Natural killer cell (primary cell): Measurements from ENCODE around the gene ZNF106. TPM values are rescaled to one million over a fixed set of nuclear protein-coding genes. Genes with fewer than 3 reads are reported as not detected.

ENCODE experiments used
- ATAC-seq, 3 donors: fragments of 150-1000 bp in 2 of 3; fragments of 200-7000 bp in 1 of 3; cut with Tn5 transposase; 1 replicate in 1 of 3; 2 replicates in 2 of 3; pipeline ENCODE4 v1.10.0; 2021; ENCODE audit warnings: mild to moderate bottlenecking in 2 of 3, moderate library complexity in 2 of 3
- DNase-seq, 2 donors: peaks; one replicate each; pipeline versions ENCODE4 v3.0.0 to v3.0.0-alpha.2; 2013 to 2021; ENCODE audit warnings: mixed read lengths in 1 of 2
- H3K27ac ChIP-seq: one replicate; pipeline ENCODE4 v1.5.1; 2013; ENCODE audit warnings: mild to moderate bottlenecking, low read length
- H3K27me3 ChIP-seq: one replicate; pipeline ENCODE4 v1.6.1; 2013; ENCODE audit warnings: low read length; ENCODE audit not compliant: control insufficient read depth, insufficient read depth
- H3K36me3 ChIP-seq: one replicate; pipeline ENCODE4 v1.6.1; 2013; ENCODE audit warnings: low read length; ENCODE audit not compliant: control insufficient read depth, insufficient read depth
- H3K4me1 ChIP-seq: one replicate; pipeline ENCODE4 v1.6.1; 2013; ENCODE audit warnings: low read length; ENCODE audit not compliant: control insufficient read depth, insufficient read depth
- H3K4me3 ChIP-seq: one replicate; pipeline ENCODE4 v1.5.1; 2013; ENCODE audit warnings: low read length
- H3K9me3 ChIP-seq: one replicate; pipeline ENCODE4 v1.6.1; 2013; ENCODE audit warnings: low read length; ENCODE audit not compliant: control insufficient read depth, insufficient read depth
- H3K27ac Mint-ChIP-seq, 2 donors: one replicate each; pipeline ENCODE4 v1.8.0; 2022; ENCODE audit warnings: mild to moderate bottlenecking in 2 of 2, mixed read lengths in 2 of 2, moderate library complexity in 1 of 2
- H3K27me3 Mint-ChIP-seq, 2 donors: one replicate each; pipeline ENCODE4 v1.8.0; 2022; ENCODE audit warnings: low read depth in 2 of 2, mixed read lengths in 2 of 2
- H3K36me3 Mint-ChIP-seq: one replicate; pipeline ENCODE4 v1.8.0; 2022; ENCODE audit warnings: mixed read lengths
- H3K4me1 Mint-ChIP-seq, 2 donors: one replicate each; pipeline ENCODE4 v1.8.0; 2022; ENCODE audit warnings: mixed read lengths in 2 of 2
- H3K4me3 Mint-ChIP-seq: one replicate; pipeline ENCODE4 v1.8.0; 2022; ENCODE audit warnings: mild to moderate bottlenecking, moderate library complexity, mixed read lengths
- H3K9me3 Mint-ChIP-seq, 2 donors: one replicate each; pipeline ENCODE4 v1.8.0; 2022; ENCODE audit warnings: mixed read lengths in 2 of 2
- WGBS: methylation state at CpG from one replicate; pipeline ENCODE4 v1.1.7; 2013; ENCODE audit warnings: missing lambda C conversion rate; ENCODE audit not compliant: insufficient coverage; 5-methylcytosine and 5-hydroxymethylcytosine counted together
- intact Hi-C: fragments of 100-400 bp; cut with micrococcal nuclease; formaldehyde crosslinking; loops from one replicate; pipeline ENCODE4 v1.14.2; 2022
- total RNA-seq, 4 donors: library from RNA; stranded (reverse); fragments of 120-200 nt in 1 of 4; gene quantifications; one replicate each; pipeline versions ENCODE4 v1.2.3 to v1.2.4, GENCODE V29; 2013 to 2022
- TF ChIP-seq, protein P1 (sequence below): fragments of 200-600 bp; IDR thresholded peaks from one replicate; pipeline ENCODE4 v1.8.0; 2022; ENCODE audit warnings: antibody characterized with exemption

Gene ZNF106
- total RNA-seq, 3 donors from 2014 or later (not counting 1 experiment from before 2014, with no cell fraction given), result 39.6 to 53.1 (median 52.2) TPM

GRCh38 chr15:42490291-42490670, 660 bp downstream of the ZNF106 start:
- Histone ChIP-seq H3K36me3 (no peaks in the 10 kb centered on the region), H3K4me3 (peak overlapping the region; percentile 87), H3K4me1 (peaks cover 36% of the 10 kb centered on the region), H3K27me3 (no peaks in the 10 kb centered on the region), H3K9me3 (no peaks in the 10 kb centered on the region), H3K27ac (peak overlapping the region; percentile 95)
- 2% methylated on average over 7 of the region's 11 CpGs for WGBS
- TF ChIP-seq, protein P1, sequence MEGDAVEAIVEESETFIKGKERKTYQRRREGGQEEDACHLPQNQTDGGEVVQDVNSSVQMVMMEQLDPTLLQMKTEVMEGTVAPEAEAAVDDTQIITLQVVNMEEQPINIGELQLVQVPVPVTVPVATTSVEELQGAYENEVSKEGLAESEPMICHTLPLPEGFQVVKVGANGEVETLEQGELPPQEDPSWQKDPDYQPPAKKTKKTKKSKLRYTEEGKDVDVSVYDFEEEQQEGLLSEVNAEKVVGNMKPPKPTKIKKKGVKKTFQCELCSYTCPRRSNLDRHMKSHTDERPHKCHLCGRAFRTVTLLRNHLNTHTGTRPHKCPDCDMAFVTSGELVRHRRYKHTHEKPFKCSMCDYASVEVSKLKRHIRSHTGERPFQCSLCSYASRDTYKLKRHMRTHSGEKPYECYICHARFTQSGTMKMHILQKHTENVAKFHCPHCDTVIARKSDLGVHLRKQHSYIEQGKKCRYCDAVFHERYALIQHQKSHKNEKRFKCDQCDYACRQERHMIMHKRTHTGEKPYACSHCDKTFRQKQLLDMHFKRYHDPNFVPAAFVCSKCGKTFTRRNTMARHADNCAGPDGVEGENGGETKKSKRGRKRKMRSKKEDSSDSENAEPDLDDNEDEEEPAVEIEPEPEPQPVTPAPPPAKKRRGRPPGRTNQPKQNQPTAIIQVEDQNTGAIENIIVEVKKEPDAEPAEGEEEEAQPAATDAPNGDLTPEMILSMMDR, result no peak
- peak in 1 of 3 donors; percentile 1 for ATAC-seq
- intact Hi-C loops, result loop anchor here (5.0 to 10.0 kb wide), 2 partner anchors 165 to 432 kb away; partner anchors contain the start of gene TTBK2
- no peaks in the 10 kb centered on the region for H3K36me3 Mint-ChIP-seq
- peak overlapping the region; percentile 100 for H3K4me3 Mint-ChIP-seq
- H3K9me3 Mint-ChIP-seq, result no peaks in the 10 kb centered on the region
- H3K27me3 Mint-ChIP-seq, result no peaks in the 10 kb centered on the region
- peaks cover 36 to 42% of the 10 kb centered on the region in 2 donors for H3K4me1 Mint-ChIP-seq
- DNase-seq, result peak in 1 of 2 donors; percentile 46
- peak overlapping the region; percentile 97 to 98 for H3K27ac Mint-ChIP-seq

- H3K9me3 Mint-ChIP-seq, result peaks cover 0 to 3% of the 10 kb centered on the region in 2 donors
- no peak overlapping the region for H3K4me3 Mint-ChIP-seq
- no peak overlapping the region for H3K27ac Mint-ChIP-seq
- H3K27me3 Mint-ChIP-seq, result no peaks in the 10 kb centered on the region
- H3K27ac ChIP-seq, result no peak overlapping the region
- no peaks in the 10 kb centered on the region for H3K27me3 ChIP-seq
- H3K4me3 ChIP-seq, result no peak overlapping the region
- H3K9me3 ChIP-seq, result peaks cover 2% of the 10 kb centered on the region
- peaks cover 12 to 17% of the 10 kb centered on the region in 2 donors for H3K4me1 Mint-ChIP-seq
- H3K4me1 ChIP-seq, result no peaks in the 10 kb centered on the region
- TF ChIP-seq, protein P1, result no peak
- ATAC-seq (no peak), DNase-seq (no peak)
- WGBS, result no CpG with 5 or more reads among the region's 1 CpG
- no peaks in the 10 kb centered on the region for H3K36me3 Mint-ChIP-seq
- intact Hi-C loops, result no loop called here
- H3K36me3 ChIP-seq, result no peaks in the 10 kb centered on the region
These were observed 7.3 kb downstream of the ZNF106 start for GRCh38 chr15:42483677-42484076.

DNA sequence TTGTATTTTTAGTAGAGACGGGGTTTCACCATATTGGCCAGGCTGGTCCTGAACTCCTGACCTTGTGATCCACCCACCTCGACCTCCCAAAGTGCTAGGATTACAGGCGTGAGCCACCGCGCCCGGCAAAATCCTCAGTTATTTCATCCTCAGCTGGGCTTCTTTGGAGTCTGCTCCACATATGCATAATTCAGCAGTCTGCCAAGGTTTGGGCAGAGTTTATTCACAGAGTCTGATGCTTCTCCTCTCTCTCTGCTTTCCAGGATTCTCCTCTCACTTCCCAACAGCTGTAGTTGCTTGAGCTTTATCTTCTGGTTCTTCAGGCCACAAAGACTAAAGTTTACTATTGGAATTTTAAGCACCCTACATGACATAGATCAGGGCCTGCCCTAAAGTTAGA, 8.2 kb downstream of the ZNF106 start:
- TF ChIP-seq, protein P1, result no peak
- intact Hi-C loops, result no loop called here

DNA sequence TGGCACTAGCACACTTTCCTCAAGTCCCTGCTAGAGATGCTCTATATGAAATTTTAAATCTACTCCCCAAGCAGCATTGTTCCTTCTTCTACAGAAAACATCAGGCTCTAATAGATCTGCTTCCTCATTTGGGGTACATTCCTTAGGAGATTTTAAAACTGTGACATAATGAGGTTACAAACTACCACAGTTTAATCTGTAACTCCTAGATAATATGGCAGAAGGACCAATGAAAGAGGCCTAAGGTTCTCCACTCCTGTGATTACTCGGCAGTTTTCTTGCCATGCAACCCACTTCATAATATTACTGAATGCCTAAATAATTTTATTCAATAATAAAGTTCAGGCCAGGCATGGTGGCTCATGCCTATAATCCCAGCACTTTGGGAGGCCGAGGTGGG, 16.1 kb downstream of the ZNF106 start:
- DNase-seq (no peak), ATAC-seq (no peak)
- TF ChIP-seq, protein P1, result no peak
- Histone ChIP-seq H3K4me1 (peaks cover 3% of the 10 kb centered on the region), H3K9me3 (no peaks in the 10 kb centered on the region), H3K27me3 (no peaks in the 10 kb centered on the region), H3K4me3 (no peak overlapping the region), H3K27ac (no peak overlapping the region), H3K36me3 (peaks cover 3% of the 10 kb centered on the region)
- peaks cover 0 to 11% of the 10 kb centered on the region in 2 donors for H3K4me1 Mint-ChIP-seq
- 100% methylated on average over 1 of the region's 2 CpGs for WGBS
- no peak overlapping the region for H3K4me3 Mint-ChIP-seq
- intact Hi-C loops, result loop anchor here (5.0 kb wide), 1 partner anchor 203 kb away; the partner anchor contains the start of genes GANC and TMEM87A
- H3K27me3 Mint-ChIP-seq, result no peaks in the 10 kb centered on the region
- H3K36me3 Mint-ChIP-seq, result no peaks in the 10 kb centered on the region
- H3K27ac Mint-ChIP-seq, result peak overlapping the region in 1 of 2 donors; percentile 24
- no peaks in the 10 kb centered on the region for H3K9me3 Mint-ChIP-seq

More for the DNA sequence above, 8.2 kb downstream of the ZNF106 start:
- Mint-ChIP-seq H3K4me1 (peaks cover 4 to 10% of the 10 kb centered on the region in 2 donors), H3K9me3 (peaks cover 0 to 3% of the 10 kb centered on the region in 2 donors), H3K27me3 (no peaks in the 10 kb centered on the region), H3K4me3 (no peak overlapping the region), H3K36me3 (no peaks in the 10 kb centered on the region), H3K27ac (no peak overlapping the region)
- no peak overlapping the region for H3K27ac ChIP-seq
- no peak for DNase-seq
- H3K9me3 ChIP-seq, result peaks cover 2% of the 10 kb centered on the region
- ATAC-seq, result no peak
- 97% methylated on average over 6 of the region's 6 CpGs for WGBS
- no peaks in the 10 kb centered on the region for H3K4me1 ChIP-seq
- no peak overlapping the region for H3K4me3 ChIP-seq
- no peaks in the 10 kb centered on the region for H3K27me3 ChIP-seq
- H3K36me3 ChIP-seq, result no peaks in the 10 kb centered on the region
